Progenitor cell of endocrine pancreas (in vitro differentiated cells): ENCODE measurements around the gene RSPO3. TPM values are rescaled to one million over a fixed set of nuclear protein-coding genes. Genes with fewer than 3 reads are reported as not detected.

ENCODE experiments used
- DNase-seq: peaks from one replicate; pipeline ENCODE4 v3.0.0; 2021; ENCODE audit warnings: low spot score; ENCODE audit not compliant: unreplicated experiment
- H3K27ac Mint-ChIP-seq: 2 replicates; pipeline ENCODE4 v1.8.0; 2021; ENCODE audit warnings: mild to moderate bottlenecking, moderate library complexity, mixed read lengths
- H3K27me3 Mint-ChIP-seq: 2 replicates; pipeline ENCODE4 v1.8.0; 2021; ENCODE audit warnings: mixed read lengths
- H3K36me3 Mint-ChIP-seq: 2 replicates; pipeline ENCODE4 v1.8.0; 2022; ENCODE audit warnings: mixed read lengths; ENCODE audit not compliant: insufficient read depth
- H3K4me1 Mint-ChIP-seq: 2 replicates; pipeline ENCODE4 v1.8.0; 2021; ENCODE audit warnings: low read depth, mixed read lengths
- H3K4me3 Mint-ChIP-seq: 2 replicates; pipeline ENCODE4 v1.8.0; 2021; ENCODE audit warnings: low read depth, mild to moderate bottlenecking, moderate library complexity, mixed read lengths
- H3K9me3 Mint-ChIP-seq: 2 replicates; pipeline ENCODE4 v1.8.0; 2021; ENCODE audit warnings: low read depth, mixed read lengths
- CTCF ChIP-seq: fragments of 200-600 bp; sonication (generic); IDR thresholded peaks from one replicate; pipeline ENCODE4 v1.5.0; 2021; ENCODE audit warnings: antibody characterized with exemption, mild to moderate bottlenecking; ENCODE audit not compliant: unreplicated experiment
- total RNA-seq: library from RNA; stranded (reverse); gene quantifications from 2 replicates; pipeline ENCODE4 v1.2.1, GENCODE V29; 2021

Gene RSPO3
- total RNA-seq, 1 donor from 2014 or later, result 0.43 TPM

GRCh38 chr6:127148511-127148910 lies 30.0 kb downstream of the RSPO3 start:
- Mint-ChIP-seq H3K9me3 (no peaks in the 10 kb centered on the region), H3K27ac (no peak overlapping the region), H3K27me3 (no peaks in the 10 kb centered on the region), H3K36me3 (no peaks in the 10 kb centered on the region), H3K4me3 (no peak overlapping the region), H3K4me1 (no peaks in the 10 kb centered on the region)
- no peak for TF ChIP-seq CTCF
- DNase-seq, result no peak

DNA sequence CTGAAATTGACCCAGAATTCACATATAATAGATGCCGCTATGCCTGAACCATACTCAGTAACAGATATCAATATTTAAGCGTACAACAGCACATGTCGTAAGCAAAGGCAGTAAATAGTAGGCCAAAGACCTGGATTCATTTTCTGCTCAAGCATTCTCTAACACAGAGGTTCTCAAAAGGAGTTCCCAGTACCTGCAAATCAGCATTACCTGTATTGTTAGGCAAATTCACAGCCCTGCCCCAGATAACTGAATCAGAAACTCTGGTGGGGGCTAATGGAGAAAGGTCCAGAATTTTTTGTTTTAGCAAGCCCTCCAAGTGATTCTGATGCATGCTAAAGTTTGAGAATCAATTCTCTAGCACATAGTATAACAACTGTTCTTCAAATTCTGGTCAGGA lies 36.0 kb downstream of the RSPO3 start:
- no peak overlapping the region for H3K27ac Mint-ChIP-seq
- H3K36me3 Mint-ChIP-seq, result no peaks in the 10 kb centered on the region
- H3K4me3 Mint-ChIP-seq, result no peak overlapping the region
- no peaks in the 10 kb centered on the region for H3K9me3 Mint-ChIP-seq
- DNase-seq, result no peak
- H3K27me3 Mint-ChIP-seq, result no peaks in the 10 kb centered on the region
- no peak for TF ChIP-seq CTCF
- H3K4me1 Mint-ChIP-seq, result no peaks in the 10 kb centered on the region

GRCh38 chr6:127160484-127160883 lies 42.0 kb downstream of the RSPO3 start:
- no peaks in the 10 kb centered on the region for H3K4me1 Mint-ChIP-seq
- H3K36me3 Mint-ChIP-seq, result no peaks in the 10 kb centered on the region
- TF ChIP-seq CTCF, result no peak

DNA sequence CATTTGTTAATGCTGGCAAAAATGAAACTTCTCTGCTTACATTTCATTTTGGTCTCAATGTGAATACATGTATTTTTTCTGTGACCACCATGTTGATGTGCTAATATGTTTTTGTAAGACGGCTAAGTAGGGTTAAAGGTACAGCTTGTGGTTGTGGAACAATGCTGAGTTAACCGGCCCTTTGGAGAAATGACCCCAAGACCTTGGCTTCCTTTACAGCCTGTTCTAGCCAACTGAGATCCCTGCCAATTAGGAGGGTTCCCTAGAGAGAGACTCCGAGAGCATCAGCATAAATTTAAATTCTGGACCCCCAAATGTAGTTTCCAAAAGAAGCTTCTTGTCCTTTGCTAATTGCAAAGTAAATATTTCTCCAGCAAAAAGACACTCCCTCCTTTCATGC lies 44.4 kb downstream of the RSPO3 start:
- Mint-ChIP-seq H3K36me3 (no peaks in the 10 kb centered on the region), H3K27ac (no peak overlapping the region), H3K4me1 (no peaks in the 10 kb centered on the region), H3K4me3 (no peak overlapping the region), H3K27me3 (no peaks in the 10 kb centered on the region), H3K9me3 (no peaks in the 10 kb centered on the region)
- DNase-seq, result no peak
- TF ChIP-seq CTCF, result no peak

More at GRCh38 chr6:127160484-127160883, 42.0 kb downstream of the RSPO3 start:
- Mint-ChIP-seq H3K27me3 (no peaks in the 10 kb centered on the region), H3K27ac (no peak overlapping the region), H3K4me3 (no peak overlapping the region), H3K9me3 (no peaks in the 10 kb centered on the region)
- no peak for DNase-seq

DNA sequence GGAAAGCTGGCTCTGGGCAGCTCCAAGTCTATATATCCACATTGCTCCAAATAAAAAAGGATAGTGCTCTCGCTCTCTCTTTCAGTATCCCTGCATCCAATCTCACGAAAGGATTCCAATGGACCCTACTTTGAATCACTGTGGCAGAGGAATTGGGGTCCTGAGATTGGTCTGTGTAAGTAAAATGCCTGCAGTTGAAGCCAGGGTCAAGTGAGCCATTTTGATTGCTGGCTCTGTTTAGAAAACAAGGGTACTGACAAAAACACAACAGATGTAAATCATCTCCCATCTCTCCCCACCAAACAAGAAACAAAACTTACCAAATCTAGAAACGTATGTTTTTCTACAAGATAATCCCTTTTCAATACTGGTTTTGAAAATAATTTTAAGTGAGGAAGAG lies 45.6 kb downstream of the RSPO3 start:
- H3K36me3 Mint-ChIP-seq, result no peaks in the 10 kb centered on the region
- H3K27me3 Mint-ChIP-seq, result no peaks in the 10 kb centered on the region
- no peak overlapping the region for H3K27ac Mint-ChIP-seq
- DNase-seq, result no peak
- TF ChIP-seq CTCF, result no peak
- H3K9me3 Mint-ChIP-seq, result peaks cover 3% of the 10 kb centered on the region
- no peaks in the 10 kb centered on the region for H3K4me1 Mint-ChIP-seq
- no peak overlapping the region for H3K4me3 Mint-ChIP-seq

GRCh38 chr6:127164565-127164964 lies 46.1 kb downstream of the RSPO3 start:
- TF ChIP-seq CTCF, result no peak
- DNase-seq, result no peak
- Mint-ChIP-seq H3K27ac (no peak overlapping the region), H3K36me3 (no peaks in the 10 kb centered on the region), H3K9me3 (peaks cover 3% of the 10 kb centered on the region), H3K4me1 (no peaks in the 10 kb centered on the region), H3K27me3 (no peaks in the 10 kb centered on the region), H3K4me3 (no peak overlapping the region)
